HG02970 (cell line): ENCODE results near the gene PPFIBP2.

Experiments used
- ATAC-seq: cut with Tn5 transposase; IDR thresholded peaks from one replicate; pipeline ENCODE4 v1.9.1; 2021; ENCODE audit warnings: mild to moderate bottlenecking, moderate library complexity, moderate number of reproducible peaks; ENCODE audit not compliant: unreplicated experiment, low FRiP score

PPFIBP2 gene

GRCh38 chr11:7677071-7677470 lies 163.3 kb downstream of the PPFIBP2 start:
- ATAC-seq: no peak

- ATAC-seq: no peak
These were observed 164.0 kb downstream of the PPFIBP2 start for GRCh38 chr11:7677796-7678201.

- no peak for ATAC-seq
These were observed 169.8 kb downstream of the PPFIBP2 start for GRCh38 chr11:7683571-7683970.

- no peak for ATAC-seq
These were observed 173.0 kb downstream of the PPFIBP2 start for GRCh38 chr11:7686761-7687160.

GRCh38 chr11:7687386-7687785 lies 173.6 kb downstream of the PPFIBP2 start:
- ATAC-seq: no peak

- ATAC-seq: no peak
These were observed 174.5 kb downstream of the PPFIBP2 start for GRCh38 chr11:7688238-7688826.

- ATAC-seq: no peak
These were observed 175.4 kb downstream of the PPFIBP2 start for GRCh38 chr11:7689239-7689638.

GRCh38 chr11:7690648-7691047 lies 176.8 kb downstream of the PPFIBP2 start:
- no peak for ATAC-seq

GRCh38 chr11:7691759-7692350 lies 178.1 kb downstream of the PPFIBP2 start:
- ATAC-seq: no peak

- ATAC-seq: no peak
These were observed 178.6 kb downstream of the PPFIBP2 start for GRCh38 chr11:7692426-7692825.

- no peak for ATAC-seq
These were observed 180.4 kb downstream of the PPFIBP2 start for GRCh38 chr11:7694235-7694634.

GRCh38 chr11:7696424-7696823 lies 182.6 kb downstream of the PPFIBP2 start:
- ATAC-seq: no peak
